Skeletal muscle tissue (tissue), 4 donors: ENCODE data around the gene TAS2R43. TPM values are rescaled to one million over a fixed set of nuclear protein-coding genes. Genes with fewer than 3 reads are reported as not detected.
"Not testable (repeated sequence)": the region's sequence is repeated elsewhere in the genome, so short reads cannot be mapped to it uniquely, and the experiment has no call there.

ENCODE experiments used
- H3K27ac ChIP-seq: one replicate; pipeline ENCODE4 v1.7.0; 2013; ENCODE audit warnings: mild to moderate bottlenecking, low read depth, low read length, inconsistent platforms
- H3K27me3 ChIP-seq, 3 donors: one replicate each; pipeline ENCODE4 v1.7.0; 2013; ENCODE audit warnings: low read length in 3 of 3; ENCODE audit not compliant: control insufficient read depth in 3 of 3, insufficient read depth in 3 of 3
- H3K36me3 ChIP-seq, 3 donors: one replicate each; pipeline ENCODE4 v1.7.0; 2013; ENCODE audit warnings: low read length in 3 of 3; ENCODE audit not compliant: control insufficient read depth in 3 of 3, insufficient read depth in 3 of 3
- H3K4me1 ChIP-seq, 3 donors: one replicate each; pipeline ENCODE4 v1.7.0; 2013; ENCODE audit warnings: low read length in 3 of 3, mild to moderate bottlenecking in 3 of 3; ENCODE audit not compliant: control insufficient read depth in 3 of 3, insufficient read depth in 3 of 3
- H3K4me3 ChIP-seq, 3 donors: one replicate each; pipeline ENCODE4 v1.7.0; 2013; ENCODE audit warnings: low read length in 3 of 3
- H3K9ac ChIP-seq, 3 donors: one replicate each; pipeline ENCODE4 v1.7.0; 2013; ENCODE audit warnings: low read length in 3 of 3, mild to moderate bottlenecking in 3 of 3, moderate library complexity in 2 of 3, low read depth in 1 of 3
- H3K9me3 ChIP-seq, 3 donors: one replicate each; pipeline ENCODE4 v1.7.0; 2013; ENCODE audit warnings: low read length in 3 of 3; ENCODE audit not compliant: control insufficient read depth in 3 of 3
- total RNA-seq: library from RNA; depleted of rRNA; stranded (reverse); fragments of >200 nt; gene quantifications from one replicate; pipeline ENCODE4 v1.2.3, GENCODE V29; 2014
- donor health status: Osteomylitis.

TAS2R43 gene
- total RNA-seq, 1 donor from 2014 or later = 11.5 TPM

DNA sequence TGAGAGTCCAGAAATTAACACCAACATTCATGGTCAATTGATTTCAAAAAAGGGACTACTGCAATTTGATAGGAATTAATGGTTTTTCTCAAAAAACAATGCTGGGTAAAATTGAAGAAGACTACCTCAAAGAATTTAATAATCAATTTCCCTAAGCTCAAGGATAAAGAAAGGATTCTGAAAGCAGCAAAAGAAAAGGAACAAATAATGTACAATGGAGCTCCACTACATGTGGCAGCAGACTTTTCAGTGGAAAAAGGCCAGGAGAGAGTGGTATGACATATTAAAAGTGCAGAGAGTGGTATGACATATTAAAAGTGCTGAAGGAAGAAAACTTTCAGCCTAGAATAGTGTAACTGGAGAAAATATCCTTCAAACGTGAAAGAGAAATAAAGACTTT lies 15.6 kb upstream of the TAS2R43 start:
- peaks cover 0 to 2% (median 0%) of the 10 kb centered on the region in 3 donors for H3K36me3 ChIP-seq
- no peaks in the 10 kb centered on the region for H3K9me3 ChIP-seq
- H3K27me3 ChIP-seq = no peaks in the 10 kb centered on the region
- H3K4me1 ChIP-seq = no peaks in the 10 kb centered on the region
- no peak overlapping the region for H3K9ac ChIP-seq
- H3K27ac ChIP-seq = no peak overlapping the region
- no peak overlapping the region for H3K4me3 ChIP-seq

DNA sequence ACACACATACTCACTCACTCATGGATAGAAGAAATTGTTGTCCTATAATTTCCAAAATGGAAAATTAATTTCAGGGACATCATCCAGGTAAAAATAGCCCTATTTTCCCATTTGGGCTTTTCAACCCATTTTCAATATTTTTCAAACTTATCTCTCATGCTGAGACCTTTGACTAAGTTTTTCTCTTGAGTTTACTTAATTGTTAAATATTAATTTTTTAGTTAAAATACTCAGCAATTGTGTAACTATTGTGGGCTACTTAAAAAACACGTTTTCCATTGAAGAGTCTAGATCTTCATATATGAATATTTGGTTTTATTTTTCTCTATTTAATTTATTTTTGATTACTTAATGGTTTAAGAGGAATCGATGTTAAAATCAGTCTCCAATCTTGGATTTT lies 14.2 kb upstream of the TAS2R43 start:
- Histone ChIP-seq H3K36me3 (peaks cover 0 to 2% (median 0%) of the 10 kb centered on the region in 3 donors), H3K4me3 (no peak overlapping the region), H3K4me1 (no peaks in the 10 kb centered on the region), H3K27me3 (no peaks in the 10 kb centered on the region), H3K27ac (no peak overlapping the region), H3K9me3 (no peaks in the 10 kb centered on the region), H3K9ac (no peak overlapping the region)

DNA sequence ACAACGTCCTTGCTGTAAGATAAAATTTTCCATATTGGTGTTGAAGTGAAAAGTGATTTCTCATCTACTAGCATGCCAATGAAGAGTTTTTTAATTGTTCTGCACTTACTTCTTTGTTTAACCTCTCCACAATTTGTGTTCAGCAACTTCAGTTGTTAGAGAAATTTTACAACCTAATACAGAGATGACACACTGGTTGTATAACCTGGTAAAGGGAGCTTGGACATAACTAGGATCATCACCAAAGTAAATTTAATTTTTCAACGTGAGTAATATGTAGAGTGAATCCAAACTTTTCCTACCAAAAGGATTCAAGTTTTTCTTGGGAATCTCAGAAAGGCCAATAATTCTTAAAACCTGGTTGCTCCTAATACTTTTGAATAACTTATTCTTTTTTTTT lies 13.4 kb upstream of the TAS2R43 start:
- no peaks in the 10 kb centered on the region for H3K9me3 ChIP-seq
- H3K4me3 ChIP-seq = no peak overlapping the region
- no peak overlapping the region for H3K9ac ChIP-seq
- H3K27ac ChIP-seq = no peak overlapping the region
- H3K27me3 ChIP-seq = no peaks in the 10 kb centered on the region
- peaks cover 0 to 2% (median 0%) of the 10 kb centered on the region in 3 donors for H3K36me3 ChIP-seq
- no peaks in the 10 kb centered on the region for H3K4me1 ChIP-seq

DNA sequence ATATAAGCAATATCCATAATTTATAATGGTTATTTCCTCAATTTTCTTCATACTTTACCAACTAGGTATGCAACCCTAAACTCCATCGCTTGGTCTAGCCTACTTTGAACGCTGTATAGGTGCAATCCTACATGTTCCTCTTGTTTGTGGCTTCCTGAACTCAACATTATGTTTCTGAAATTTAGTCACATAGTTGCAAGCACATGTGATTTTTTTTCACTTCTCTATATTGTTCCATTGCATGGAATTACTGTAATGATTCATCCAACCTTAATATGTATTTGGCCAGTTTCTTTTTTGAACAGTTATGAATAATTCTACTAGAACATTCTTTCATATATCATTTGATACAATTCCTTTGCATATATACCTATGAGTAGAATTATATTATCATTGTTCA lies 2.8 kb upstream of the TAS2R43 start:
- H3K4me3 ChIP-seq, H3K36me3 ChIP-seq, H3K27me3 ChIP-seq, H3K9ac ChIP-seq, H3K4me1 ChIP-seq, H3K9me3 ChIP-seq, H3K27ac ChIP-seq: not testable (repeated sequence)

DNA sequence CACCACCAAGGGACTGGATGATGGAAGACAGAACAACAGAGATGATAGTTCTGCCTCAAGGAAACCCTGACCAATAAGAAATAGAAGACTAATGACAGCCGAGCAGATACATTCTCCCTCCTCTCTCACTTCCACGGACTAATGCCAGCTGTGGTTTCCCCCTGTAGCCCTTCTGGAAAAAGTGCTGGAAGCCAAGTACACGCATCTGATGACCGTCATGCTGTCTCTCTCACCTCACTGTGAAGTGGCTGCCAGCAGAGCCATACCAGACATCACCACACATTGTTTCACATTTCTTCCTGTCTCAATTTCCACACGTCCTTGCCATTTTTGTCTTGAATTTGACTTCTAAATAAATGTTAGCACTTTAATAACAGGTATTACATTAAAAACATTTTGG lies 2.9 kb downstream of the TAS2R43 start:
- Histone ChIP-seq H3K4me1 (no peaks in the 10 kb centered on the region), H3K4me3 (no peak overlapping the region), H3K9ac (no peak overlapping the region), H3K9me3 (no peaks in the 10 kb centered on the region), H3K27ac (no peak overlapping the region), H3K27me3 (no peaks in the 10 kb centered on the region), H3K36me3 (no peaks in the 10 kb centered on the region)

DNA sequence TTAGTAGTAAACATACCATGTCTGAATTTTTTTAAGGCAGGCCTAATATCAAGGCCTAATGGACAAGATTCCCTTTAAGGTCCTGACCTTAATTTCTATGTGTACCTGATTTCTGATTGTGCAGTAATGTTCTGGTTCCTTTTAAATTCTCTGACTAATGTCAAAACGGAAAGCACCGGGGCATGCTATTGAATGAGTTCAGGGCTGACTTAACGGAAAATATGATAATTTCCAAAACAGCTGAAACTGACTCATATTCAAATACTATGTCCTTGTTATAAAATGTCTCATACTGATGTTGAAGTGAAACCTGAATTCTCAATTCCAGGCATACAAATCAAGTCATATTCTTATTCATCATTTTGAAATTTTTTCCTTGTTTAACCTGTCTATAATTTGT lies 6.7 kb downstream of the TAS2R43 start:
- no peak overlapping the region for H3K4me3 ChIP-seq
- H3K9me3 ChIP-seq = no peaks in the 10 kb centered on the region
- H3K27me3 ChIP-seq = no peaks in the 10 kb centered on the region
- H3K27ac ChIP-seq = no peak overlapping the region
- H3K4me1 ChIP-seq = no peaks in the 10 kb centered on the region
- H3K9ac ChIP-seq = no peak overlapping the region
- H3K36me3 ChIP-seq = no peaks in the 10 kb centered on the region

DNA sequence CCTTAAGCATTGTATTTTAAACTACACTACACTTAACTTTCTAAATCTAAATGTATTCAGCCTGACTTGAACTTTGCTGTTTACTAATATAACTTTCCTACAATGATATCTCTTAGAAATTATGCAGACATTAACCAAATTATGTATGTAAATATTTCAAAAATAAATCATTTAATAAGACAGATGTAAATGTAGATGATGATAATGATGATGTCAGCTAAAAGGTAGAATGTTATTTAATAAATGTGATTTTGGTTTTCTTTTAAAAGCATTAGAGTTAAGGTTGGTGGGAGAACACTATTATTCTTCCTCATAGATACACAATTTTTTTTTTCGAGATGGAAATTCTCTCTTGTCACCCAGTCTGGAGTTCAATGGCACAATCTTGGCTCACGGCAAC lies 10.1 kb downstream of the TAS2R43 start:
- Histone ChIP-seq H3K4me3 (no peak overlapping the region), H3K36me3 (no peaks in the 10 kb centered on the region), H3K4me1 (no peaks in the 10 kb centered on the region), H3K9me3 (no peaks in the 10 kb centered on the region), H3K27me3 (no peaks in the 10 kb centered on the region), H3K9ac (no peak overlapping the region), H3K27ac (no peak overlapping the region)

DNA sequence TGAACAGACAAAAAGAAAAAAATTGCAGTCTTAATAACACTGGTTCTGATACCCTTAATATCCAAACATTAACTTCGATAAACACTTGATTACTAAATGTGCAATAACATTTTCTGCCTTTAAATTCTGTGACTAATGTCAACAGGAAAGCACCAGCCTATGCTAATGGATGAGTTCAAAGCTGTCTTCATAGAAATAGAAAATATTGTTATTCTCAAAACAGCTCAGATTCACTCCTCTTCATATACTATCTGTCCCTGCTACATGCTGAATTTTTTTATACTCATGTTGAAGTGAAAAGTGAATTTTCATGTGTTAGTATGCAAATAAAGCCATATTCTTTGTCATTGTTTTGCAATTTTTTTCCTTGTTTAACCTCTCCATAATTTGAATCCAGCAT lies 13.9 kb downstream of the TAS2R43 start:
- Histone ChIP-seq H3K36me3 (no peaks in the 10 kb centered on the region), H3K9me3 (no peaks in the 10 kb centered on the region), H3K27ac (no peak overlapping the region), H3K4me3 (no peak overlapping the region), H3K27me3 (no peaks in the 10 kb centered on the region), H3K9ac (no peak overlapping the region), H3K4me1 (no peaks in the 10 kb centered on the region)

DNA sequence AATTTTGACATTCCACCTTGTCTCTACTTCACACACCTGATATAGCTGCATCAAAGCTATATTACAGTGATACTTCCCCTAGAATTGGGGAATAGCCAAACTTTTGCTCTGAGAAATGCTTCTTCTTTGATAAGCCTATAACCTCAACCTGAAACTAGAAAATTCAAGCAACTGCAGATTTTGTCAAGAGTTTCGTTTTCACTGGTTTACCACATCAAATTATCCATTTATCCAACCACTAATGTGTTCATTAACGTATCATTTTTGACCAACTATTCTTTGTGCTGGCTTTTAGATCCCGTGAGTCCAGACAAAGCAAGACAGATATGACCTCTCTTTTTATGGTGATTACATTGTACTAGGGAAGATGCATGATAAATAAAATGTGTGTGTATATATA lies 16.5 kb downstream of the TAS2R43 start:
- no peaks in the 10 kb centered on the region for H3K27me3 ChIP-seq

DNA sequence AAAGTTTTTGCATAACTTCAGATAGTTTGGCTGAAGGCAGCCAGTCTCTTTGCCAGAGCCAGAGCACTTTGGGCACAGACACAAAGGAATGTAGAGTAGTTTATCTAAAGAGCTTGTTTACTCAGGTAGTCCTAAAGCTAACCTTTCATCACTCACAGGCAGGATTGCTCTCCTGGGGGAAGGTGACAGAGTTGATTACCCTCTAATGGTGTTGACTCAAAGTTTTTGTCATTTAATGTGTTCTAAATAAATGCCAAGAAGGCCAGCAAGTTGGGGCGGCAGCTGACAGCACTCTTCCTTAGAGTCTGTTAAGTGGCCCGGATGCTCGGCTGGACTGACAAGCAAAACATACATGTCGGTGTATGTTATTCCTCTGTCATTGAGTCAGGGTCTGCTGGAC lies 20.7 kb downstream of the TAS2R43 start:
- Histone ChIP-seq H3K27me3 (no peaks in the 10 kb centered on the region), H3K4me1 (no peaks in the 10 kb centered on the region), H3K9me3 (no peaks in the 10 kb centered on the region), H3K4me3 (no peak overlapping the region), H3K36me3 (no peaks in the 10 kb centered on the region), H3K9ac (no peak overlapping the region), H3K27ac (no peak overlapping the region)

More for the DNA sequence above, 16.5 kb downstream of the TAS2R43 start:
- Histone ChIP-seq H3K9ac (no peak overlapping the region), H3K4me3 (no peak overlapping the region), H3K9me3 (no peaks in the 10 kb centered on the region), H3K4me1 (no peaks in the 10 kb centered on the region), H3K27ac (no peak overlapping the region), H3K36me3 (no peaks in the 10 kb centered on the region)

DNA sequence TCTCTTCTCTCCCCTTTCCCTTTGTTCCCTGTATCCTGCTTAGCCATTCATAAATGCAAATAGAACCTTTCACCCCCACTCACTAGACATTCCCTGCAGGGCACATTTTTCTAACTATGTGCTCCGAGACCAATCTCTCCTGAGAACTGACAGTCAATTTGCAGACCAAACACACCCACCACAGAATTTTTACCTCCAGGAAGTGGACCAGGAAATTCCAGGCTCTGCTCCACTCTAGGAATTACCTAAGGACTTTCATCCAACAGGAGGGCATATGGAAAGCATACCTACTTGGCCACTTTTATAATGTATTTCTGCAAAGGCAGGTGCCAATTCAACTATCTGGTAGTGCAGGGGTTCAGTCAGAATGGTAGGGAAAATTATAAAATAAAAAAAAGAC lies 21.1 kb downstream of the TAS2R43 start:
- no peak overlapping the region for H3K9ac ChIP-seq
- no peaks in the 10 kb centered on the region for H3K36me3 ChIP-seq
- H3K9me3 ChIP-seq = no peaks in the 10 kb centered on the region
- no peak overlapping the region for H3K27ac ChIP-seq
- H3K4me1 ChIP-seq = no peaks in the 10 kb centered on the region
- H3K4me3 ChIP-seq = no peak overlapping the region
- H3K27me3 ChIP-seq = no peaks in the 10 kb centered on the region
